ENCODE measurements around the gene MAP3K15. TPM values are rescaled to one million over a fixed set of nuclear protein-coding genes. Genes with fewer than 3 reads are reported as not detected.
A peak's percentile ranks its signal among the peaks of the same experiment; 100 is the strongest.

MAP3K15 gene
- total and polyA plus RNA-seq, 10 of the 15 experiments (the other 5 are each of a cell fraction or from before 2014, with no cell fraction given) = 0.03 to 0.16 TPM; not detected in 8

GRCh38 chrX:19556202-19556601, 40.9 kb upstream of the MAP3K15 start:
- H4K20me1 ChIP-seq (ENCODE audit: control insufficient read depth, insufficient read depth) = no peaks in the 10 kb centered on the region
- peaks cover 7% of the 10 kb centered on the region for H3K4me1 ChIP-seq (ENCODE audit: control insufficient read depth, insufficient read depth, low read length)
- TF ChIP-seq RUNX3 (IDR thresholded peaks at IDR 0.05; ENCODE audit: low read length) = peak; percentile 51; the same call in 1 of the 2 replicates
- no peak for TF ChIP-seq NR2C2 (IDR thresholded peaks at IDR 0.05; ENCODE audit: borderline replicate concordance, control insufficient read depth, insufficient read length, low read depth)
- TF ChIP-seq TCF3 (IDR thresholded peaks at IDR 0.05; ENCODE audit: borderline replicate concordance, insufficient read depth, low read depth, low read length) = no peak
- TF ChIP-seq RFX5 (IDR thresholded peaks at IDR 0.05; ENCODE audit: low read depth, low read length) = no peak
- TF ChIP-seq ZNF384 (IDR thresholded peaks at IDR 0.05; ENCODE audit: borderline replicate concordance, low read depth, low read length) = peak; percentile 27; the same call in 1 of the 2 replicates
- TF ChIP-seq JUNB (IDR thresholded peaks at IDR 0.05) = 0 out of 2 replicates have a peak, but pooled peaks have one; percentile 10
- 0 out of 2 replicates have a peak, but pooled peaks have one; percentile 46 for TF ChIP-seq EED (IDR thresholded peaks at IDR 0.05; ENCODE audit: low read depth)
- ChIA-PET POLR2A (interaction anchor here (1.3 kb wide), 1 partner anchor 10 kb away, joined by 4 read pairs; no protein-coding TSS in a partner anchor), RAD21 (ENCODE audit: unreplicated experiment) (interaction anchor here (0.9 to 1.1 kb wide), 2 partner anchors 9 to 74 kb away, joined by 3 read pairs; no protein-coding TSS in a partner anchor), SMC1A (ENCODE audit: uncharacterized antibody, unreplicated experiment) (interaction anchor here (0.6 to 2.8 kb wide), 7 partner anchors 10 to 512 kb away, joined by 3 to 8 read pairs (median 3); no protein-coding TSS in a partner anchor), CTCF (interaction anchor here (1.1 to 1.2 kb wide), 2 partner anchors 11 to 510 kb away, joined by 4 read pairs; no protein-coding TSS in a partner anchor)
- no peaks in the 10 kb centered on the region for H3K79me2 ChIP-seq (ENCODE audit: control insufficient read depth, insufficient read depth, low read length)
- WGBS (ENCODE audit: insufficient coverage, insufficient replicate concordance, low lambda C conversion rate, missing lambda C conversion rate) = 34% methylated on average over 4 of the region's 4 CpGs
- H3K9me3 ChIP-seq (replicated peaks; ENCODE audit: control insufficient read depth, insufficient read depth, low read length) = no peaks in the 10 kb centered on the region
- H3K4me3 ChIP-seq = no peak overlapping the region
- peak overlapping the region; percentile 13; the same call in 1 of the 2 replicates for H3K4me2 ChIP-seq (ENCODE audit: control insufficient read depth, insufficient read depth)
- no peak overlapping the region for H3K9ac ChIP-seq (ENCODE audit: control insufficient read depth, insufficient read depth, low read length)
- no peaks in the 10 kb centered on the region for H3K27me3 ChIP-seq (replicated peaks in 1 of 2; ENCODE audit: control insufficient read depth in 2 of 2, insufficient read depth in 2 of 2, low read length in 1 of 2)
- intact Hi-C loops (cut with micrococcal nuclease; ENCODE audit: unreplicated experiment) = no loop called here
- DNase-seq (ENCODE audit: low read depth, low spot score) = no peak
- peak; percentile 65 for ATAC-seq
- H3K36me3 ChIP-seq (ENCODE audit: control insufficient read depth in 2 of 2, insufficient read depth in 2 of 2, low read length in 1 of 2) = peaks cover 3 to 4% of the 10 kb centered on the region in 2 experiments; a peak in 2 of 4 replicates
- H3K27ac ChIP-seq (ENCODE audit: control insufficient read depth, insufficient read depth) = 0 out of 2 replicates have a peak overlapping the region, but pooled peaks have one; percentile 50
- FAIRE-seq = no peak
- in situ Hi-C loops (cut with MboI) = no loop called here
- no peak overlapping the region for H2AFZ ChIP-seq (ENCODE audit: control insufficient read depth, low read depth, low read length)
- BruUV-seq (replicated peaks) = no TSS peak
